Activated CD4-positive, alpha-beta T cell treated with anti-CD3 and anti-CD28 coated beads, Interleukin-2, Interleukin-6, amounts not matched to agents 100 ng/mL and 50 ng/mL, durations not matched to agents 16 hours and 8 hours (primary cell): ENCODE results near the gene TENM4.
"Not testable (repeated sequence)": the region's sequence is repeated elsewhere in the genome, so short reads cannot be mapped to it uniquely, and the experiment has no call there.

Experiments used
- DNase-seq: peaks from one replicate; pipeline ENCODE4 v3.0.0-alpha.2; 2020

Gene TENM4

GRCh38 chr11:79241852-79242241, 199.0 kb downstream of the TENM4 start:
- DNase-seq = no peak

- no peak for DNase-seq
Observed at GRCh38 chr11:79241205-79241851, 199.5 kb downstream of the TENM4 start.

- no peak for DNase-seq
Observed at GRCh38 chr11:79237703-79238102, 203.1 kb downstream of the TENM4 start.

GRCh38 chr11:79237091-79237490, 203.7 kb downstream of the TENM4 start:
- DNase-seq = no peak

- no peak for DNase-seq
Observed at GRCh38 chr11:79236541-79236971, 204.3 kb downstream of the TENM4 start.

- no peak for DNase-seq
Observed at GRCh38 chr11:79235696-79236095, 205.1 kb downstream of the TENM4 start.

GRCh38 chr11:79232346-79232745, 208.5 kb downstream of the TENM4 start:
- DNase-seq = no peak

GRCh38 chr11:79229047-79229446, 211.8 kb downstream of the TENM4 start:
- DNase-seq = no peak

- DNase-seq = no peak
Observed at GRCh38 chr11:79227767-79228755, 212.8 kb downstream of the TENM4 start.

- DNase-seq = no peak
Observed at GRCh38 chr11:79227308-79227707, 213.5 kb downstream of the TENM4 start.

GRCh38 chr11:79226126-79226525, 214.7 kb downstream of the TENM4 start:
- no peak for DNase-seq

GRCh38 chr11:79222163-79222562, 218.7 kb downstream of the TENM4 start:
- DNase-seq = not testable (repeated sequence)

GRCh38 chr11:79221444-79222130, 219.2 kb downstream of the TENM4 start:
- no peak for DNase-seq

- no peak for DNase-seq
Observed at GRCh38 chr11:79220171-79220570, 220.7 kb downstream of the TENM4 start.

GRCh38 chr11:79219186-79220045, 221.4 kb downstream of the TENM4 start:
- DNase-seq = no peak

- no peak for DNase-seq
Observed at GRCh38 chr11:79212741-79213190, 228.1 kb downstream of the TENM4 start.

GRCh38 chr11:79209540-79210266, 231.1 kb downstream of the TENM4 start:
- no peak for DNase-seq

GRCh38 chr11:79208126-79208525, 232.7 kb downstream of the TENM4 start:
- no peak for DNase-seq

- DNase-seq = no peak
Observed at GRCh38 chr11:79206951-79207350, 233.9 kb downstream of the TENM4 start.

GRCh38 chr11:79205786-79206185, 235.0 kb downstream of the TENM4 start:
- no peak for DNase-seq

- peak; percentile 1 for DNase-seq
Observed at GRCh38 chr11:79201677-79202347, 239.0 kb downstream of the TENM4 start.
